KBM-7 (cell line): ENCODE data around the gene ZBTB7C.

Source experiments
- DNase-seq: peaks from one replicate; pipeline ENCODE4 v3.0.0-alpha.2; 2015
- in situ Hi-C: fragments of 300-500 bp; cut with MboI; formaldehyde crosslinking; loops from 2 replicates; pipeline ENCODE4 v1.14.3; 2020; ENCODE audit warnings: low sequenced_read_pairs, low pct_unique_long_range_greater_than_20kb, mixed read lengths

Gene ZBTB7C

GRCh38 chr18:48188609-48189008, 220.6 kb downstream of the ZBTB7C start:
- in situ Hi-C loops, result no loop called here
- no peak for DNase-seq

DNA sequence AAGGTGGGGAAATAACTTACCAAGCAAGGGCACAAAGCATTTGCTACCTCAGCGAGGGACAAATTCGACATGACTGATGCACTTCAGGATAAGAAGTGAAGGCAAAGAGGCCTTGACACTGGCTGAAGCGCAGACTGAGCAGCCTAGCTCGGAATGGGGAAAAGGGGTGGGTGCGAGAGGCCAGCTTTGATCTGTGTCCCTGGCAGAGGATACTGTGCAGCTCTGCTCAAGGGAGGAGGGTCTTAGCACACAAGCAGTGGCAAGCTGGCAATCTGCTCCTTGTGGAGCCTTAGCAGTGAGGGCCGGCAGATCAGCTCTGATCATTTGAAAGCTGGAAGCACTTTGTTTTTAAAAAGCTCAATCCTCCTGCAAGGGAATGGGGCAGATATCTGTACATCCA, 222.3 kb downstream of the ZBTB7C start:
- DNase-seq, result no peak
- in situ Hi-C loops, result no loop called here

GRCh38 chr18:48186131-48186766, 222.9 kb downstream of the ZBTB7C start:
- DNase-seq, result no peak
- in situ Hi-C loops, result no loop called here

- no peak for DNase-seq
- in situ Hi-C loops, result no loop called here
These were observed 225.1 kb downstream of the ZBTB7C start for GRCh38 chr18:48184118-48184517.

- in situ Hi-C loops, result no loop called here
- no peak for DNase-seq
These were observed 225.6 kb downstream of the ZBTB7C start for GRCh38 chr18:48183613-48184012.

- DNase-seq, result no peak
- in situ Hi-C loops, result no loop called here
These were observed 226.4 kb downstream of the ZBTB7C start for GRCh38 chr18:48182779-48183178.

- in situ Hi-C loops, result no loop called here
- DNase-seq, result no peak
These were observed 227.3 kb downstream of the ZBTB7C start for GRCh38 chr18:48181857-48182256.

DNA sequence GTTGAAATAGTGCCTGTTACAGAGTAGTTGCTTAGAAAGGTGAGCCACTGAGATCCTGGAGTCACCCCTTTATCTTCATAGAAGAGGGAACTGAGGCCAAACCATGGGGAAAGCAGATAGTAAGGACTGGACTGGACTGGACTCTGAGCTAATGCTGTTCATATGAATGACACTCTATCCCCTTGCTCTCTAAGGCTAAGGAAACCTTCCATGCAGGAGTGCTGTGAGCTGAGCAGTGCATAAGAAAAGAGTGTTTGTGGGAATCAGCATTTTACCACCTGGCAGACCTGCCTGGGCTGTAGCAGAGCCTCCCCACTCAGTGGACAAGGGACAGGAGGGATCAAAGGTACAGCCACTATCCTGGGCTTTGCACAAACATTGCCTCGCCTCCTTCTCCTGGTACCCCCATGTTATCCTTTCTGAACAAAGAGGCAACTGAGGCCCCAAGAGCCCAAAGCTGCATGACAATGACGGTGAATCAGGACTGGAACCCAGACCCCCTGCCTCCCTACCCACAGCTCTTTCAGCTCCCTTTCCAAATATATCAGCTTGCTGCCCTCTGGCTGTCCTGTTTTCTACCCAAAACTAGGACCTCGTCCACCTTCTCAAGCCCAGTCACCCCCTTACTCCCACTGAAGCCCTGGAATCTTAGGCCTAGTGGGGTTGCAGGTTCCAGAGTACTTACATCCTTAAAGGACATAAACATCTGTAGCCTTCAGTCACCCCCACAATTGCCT, 227.9 kb downstream of the ZBTB7C start:
- in situ Hi-C loops, result no loop called here
- DNase-seq, result no peak

DNA sequence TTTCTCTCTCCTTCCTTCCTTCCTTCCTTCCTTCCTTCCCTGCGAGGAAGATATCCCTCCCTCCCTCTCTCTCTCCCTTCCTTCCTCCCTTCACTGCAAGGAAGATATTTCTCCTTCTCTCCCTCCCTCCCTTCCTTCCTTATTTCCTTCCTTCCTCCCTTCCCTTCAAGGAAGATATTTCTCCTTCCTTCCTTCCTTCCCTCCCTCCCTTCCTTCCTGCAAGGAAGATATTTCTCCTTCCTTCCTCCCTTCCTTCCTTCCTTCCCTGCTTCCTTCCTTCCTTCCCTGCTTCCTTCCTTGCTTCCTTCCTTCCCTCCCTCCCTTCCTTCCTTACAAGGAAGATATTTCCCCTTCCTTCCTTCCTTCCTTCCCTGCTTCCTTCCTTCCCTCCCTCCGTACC, 229.5 kb downstream of the ZBTB7C start:
- no peak for DNase-seq
- in situ Hi-C loops, result no loop called here

- in situ Hi-C loops, result no loop called here
- no peak for DNase-seq
These were observed 230.2 kb downstream of the ZBTB7C start for GRCh38 chr18:48179001-48179400.

GRCh38 chr18:48176909-48177308, 232.3 kb downstream of the ZBTB7C start:
- in situ Hi-C loops, result no loop called here
- DNase-seq, result no peak

DNA sequence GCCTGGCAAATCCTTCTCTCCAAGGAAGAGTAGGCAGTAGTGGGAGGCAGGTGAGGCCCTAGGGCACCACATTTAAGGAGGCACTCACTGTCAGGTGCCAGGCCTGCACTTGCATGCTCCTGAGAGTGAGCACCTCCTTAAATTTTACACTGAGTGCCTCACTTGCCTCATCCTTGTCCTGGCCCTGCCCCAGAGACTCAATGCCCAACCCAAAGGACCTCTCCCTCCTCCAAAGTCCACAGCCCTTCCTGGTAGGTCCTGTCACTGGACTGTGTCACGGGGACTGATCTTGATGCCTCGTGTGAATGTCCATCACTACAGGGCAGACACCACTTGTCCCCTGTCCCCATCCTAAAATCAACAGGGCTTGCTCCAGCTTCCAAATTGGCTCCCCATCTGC, 235.6 kb downstream of the ZBTB7C start:
- in situ Hi-C loops, result no loop called here
- no peak for DNase-seq

- DNase-seq, result no peak
- in situ Hi-C loops, result no loop called here
These were observed 236.8 kb downstream of the ZBTB7C start for GRCh38 chr18:48172226-48173006.

DNA sequence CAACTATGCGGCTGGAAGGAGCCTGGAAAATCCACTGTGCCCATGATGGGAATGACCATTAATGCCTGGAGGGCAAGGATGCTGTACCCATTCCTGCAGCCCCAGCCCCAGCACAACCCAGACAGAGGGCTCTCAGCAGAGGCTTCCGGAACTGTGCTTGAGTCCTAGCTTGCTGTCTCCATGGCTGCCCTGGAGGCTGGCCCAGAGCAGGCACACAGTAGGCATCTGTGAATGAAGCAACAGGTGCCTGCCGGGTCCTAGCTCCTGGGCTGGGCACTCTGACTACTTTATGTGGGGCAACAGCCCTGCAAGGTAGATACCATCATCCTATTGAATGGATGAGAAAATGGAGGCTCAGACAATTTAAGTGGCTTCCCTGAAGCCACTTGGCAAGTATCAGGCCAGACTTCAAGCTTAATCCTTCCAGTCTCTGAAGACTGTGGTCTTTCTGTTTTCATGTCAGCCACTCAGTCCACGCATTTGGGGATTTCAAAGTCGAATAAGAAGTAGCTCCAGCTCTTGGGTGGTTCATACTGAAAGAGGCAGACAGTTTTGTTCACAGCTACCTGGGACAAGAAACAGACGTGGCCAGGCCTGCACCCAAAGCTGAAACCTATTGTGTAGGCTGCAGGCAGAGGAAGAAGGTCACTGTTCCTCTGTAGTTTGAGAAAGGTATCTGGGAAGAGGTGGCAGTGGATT, 237.5 kb downstream of the ZBTB7C start:
- no peak for DNase-seq

DNA sequence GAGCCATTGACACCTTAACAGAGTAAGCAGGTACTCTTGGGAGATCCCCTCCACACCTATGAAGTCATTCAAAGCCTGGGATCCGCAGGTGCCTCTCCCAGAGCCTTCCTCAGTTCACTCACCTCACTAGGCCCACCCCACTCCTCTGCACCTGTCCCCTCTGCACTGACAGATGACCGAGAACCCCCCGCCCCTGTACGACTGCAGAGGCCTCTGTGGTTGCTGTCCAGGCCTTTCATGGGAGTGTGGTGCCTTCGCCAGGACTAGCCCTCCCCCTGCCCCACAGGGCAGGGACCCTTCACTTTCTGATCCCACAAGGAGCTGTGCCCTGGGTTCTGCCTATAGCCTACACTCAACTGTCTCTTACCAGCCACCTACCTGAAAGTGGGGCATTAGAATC, 238.5 kb downstream of the ZBTB7C start:
- DNase-seq, result no peak
- in situ Hi-C loops, result no loop called here

More for the DNA sequence above, 237.5 kb downstream of the ZBTB7C start:
- in situ Hi-C loops, result no loop called here

GRCh38 chr18:48168861-48169260, 240.3 kb downstream of the ZBTB7C start:
- in situ Hi-C loops, result no loop called here
- no peak for DNase-seq

DNA sequence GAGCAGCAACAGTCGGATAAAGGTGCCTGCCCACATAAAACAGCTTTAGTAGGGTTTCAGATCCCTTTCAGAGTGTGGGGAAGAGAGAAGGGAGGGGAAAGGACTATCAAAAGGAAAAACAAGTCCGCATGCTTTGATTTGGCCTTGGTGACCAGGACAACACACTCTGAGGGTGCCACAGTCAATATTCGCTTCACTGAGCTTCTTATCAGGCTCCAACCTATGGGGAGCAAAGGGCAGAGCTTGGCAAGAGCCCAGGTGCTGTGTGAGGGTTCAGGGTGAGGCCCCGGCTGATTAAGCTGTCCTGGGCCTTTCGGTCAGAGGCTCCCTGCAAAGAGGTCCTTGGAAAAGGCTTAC, 241.3 kb downstream of the ZBTB7C start:
- DNase-seq, result no peak

DNA sequence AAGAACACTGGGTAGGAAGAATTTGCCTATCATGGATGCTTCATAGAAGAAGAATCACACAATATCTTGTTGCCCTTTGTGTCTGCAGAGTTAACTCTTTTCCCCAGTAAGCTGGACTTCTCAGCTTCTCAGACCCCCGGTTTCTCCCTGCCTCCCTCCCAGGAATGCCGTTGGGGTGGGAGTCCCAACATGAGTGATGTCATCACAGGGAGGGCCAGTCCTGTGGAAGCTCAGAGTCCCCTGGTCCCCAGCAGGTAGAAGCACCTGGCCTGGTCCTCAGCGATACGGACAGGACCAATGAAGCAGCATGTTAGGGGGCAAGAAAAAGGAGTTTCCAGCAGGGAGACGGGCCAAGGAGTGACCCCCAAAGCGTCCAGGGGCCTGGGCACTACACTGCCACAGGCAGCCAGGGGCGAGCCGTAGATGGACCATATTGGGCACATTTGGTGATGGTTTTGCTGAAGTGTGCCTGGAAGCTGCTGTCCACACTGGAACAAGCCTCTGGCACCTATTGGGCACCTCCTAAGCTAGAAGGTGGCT, 242.8 kb downstream of the ZBTB7C start:
- DNase-seq, result no peak
- in situ Hi-C loops, result no loop called here

More for the DNA sequence above, 241.3 kb downstream of the ZBTB7C start:
- in situ Hi-C loops, result no loop called here

DNA sequence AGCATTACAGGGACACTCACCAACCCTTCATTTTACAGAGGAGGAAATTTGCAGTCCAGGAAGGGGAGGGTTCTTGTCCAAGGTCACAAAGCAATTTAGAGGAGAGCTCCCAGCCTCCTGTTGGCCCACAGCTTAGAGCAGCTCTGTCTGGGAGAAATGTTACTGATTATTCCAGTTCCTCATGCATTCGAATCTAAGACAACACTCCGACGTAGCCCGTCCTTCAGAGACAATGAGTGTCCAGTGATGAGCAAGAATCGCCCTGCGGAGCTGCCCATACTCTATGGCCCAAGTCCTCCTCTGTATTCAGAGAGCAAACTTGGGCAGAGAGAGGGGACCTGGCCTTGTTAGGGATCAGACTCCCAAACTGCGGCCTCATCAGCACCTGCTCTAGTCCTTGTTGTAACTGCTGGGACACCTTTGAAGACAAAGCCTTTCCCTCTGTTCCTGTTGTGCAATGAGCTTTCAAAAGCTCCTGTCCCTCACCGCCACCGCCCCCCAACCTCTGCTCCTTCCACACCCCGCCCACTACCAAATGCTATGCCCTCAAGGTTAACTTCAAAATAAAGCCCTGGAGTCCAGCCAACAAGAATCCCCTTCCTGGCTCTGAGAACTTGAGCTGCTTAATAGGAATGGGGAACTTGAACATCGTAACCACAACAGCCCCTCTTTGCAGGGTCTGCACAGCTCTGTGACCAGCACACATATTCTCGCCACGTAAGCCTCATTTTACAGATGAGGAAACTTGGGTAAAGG, 243.9 kb downstream of the ZBTB7C start:
- peak; percentile 98 for DNase-seq
- in situ Hi-C loops, result no loop called here
